MV-4-11 (cell line): Measurements from ENCODE around the gene APBB3.

Experiments used
- DNase-seq: peaks from one replicate; lab custom pipeline; 2025; lab: John Stamatoyannopoulos, UW

The APBB3 gene

DNA sequence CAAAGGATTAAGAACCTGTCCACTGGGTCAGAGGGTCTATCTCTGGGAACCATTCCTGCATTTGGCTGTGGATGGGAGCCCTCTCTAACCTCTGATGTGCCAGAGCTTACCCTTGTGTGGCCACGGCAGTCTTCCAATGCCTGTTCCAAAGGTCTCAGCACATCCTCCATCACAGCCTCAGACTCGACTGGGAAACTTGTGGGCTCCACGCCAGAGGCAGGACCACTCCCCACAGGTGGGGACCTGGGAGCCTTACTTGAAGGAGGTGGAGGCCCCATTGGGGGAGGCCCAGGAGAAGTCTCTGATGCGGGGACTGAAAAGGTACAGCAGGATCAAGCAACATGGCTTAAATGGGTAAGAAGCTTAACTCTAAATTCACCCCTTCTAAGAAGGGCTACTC is 12.5 kb downstream of the APBB3 start:
- no peak for DNase-seq

DNA sequence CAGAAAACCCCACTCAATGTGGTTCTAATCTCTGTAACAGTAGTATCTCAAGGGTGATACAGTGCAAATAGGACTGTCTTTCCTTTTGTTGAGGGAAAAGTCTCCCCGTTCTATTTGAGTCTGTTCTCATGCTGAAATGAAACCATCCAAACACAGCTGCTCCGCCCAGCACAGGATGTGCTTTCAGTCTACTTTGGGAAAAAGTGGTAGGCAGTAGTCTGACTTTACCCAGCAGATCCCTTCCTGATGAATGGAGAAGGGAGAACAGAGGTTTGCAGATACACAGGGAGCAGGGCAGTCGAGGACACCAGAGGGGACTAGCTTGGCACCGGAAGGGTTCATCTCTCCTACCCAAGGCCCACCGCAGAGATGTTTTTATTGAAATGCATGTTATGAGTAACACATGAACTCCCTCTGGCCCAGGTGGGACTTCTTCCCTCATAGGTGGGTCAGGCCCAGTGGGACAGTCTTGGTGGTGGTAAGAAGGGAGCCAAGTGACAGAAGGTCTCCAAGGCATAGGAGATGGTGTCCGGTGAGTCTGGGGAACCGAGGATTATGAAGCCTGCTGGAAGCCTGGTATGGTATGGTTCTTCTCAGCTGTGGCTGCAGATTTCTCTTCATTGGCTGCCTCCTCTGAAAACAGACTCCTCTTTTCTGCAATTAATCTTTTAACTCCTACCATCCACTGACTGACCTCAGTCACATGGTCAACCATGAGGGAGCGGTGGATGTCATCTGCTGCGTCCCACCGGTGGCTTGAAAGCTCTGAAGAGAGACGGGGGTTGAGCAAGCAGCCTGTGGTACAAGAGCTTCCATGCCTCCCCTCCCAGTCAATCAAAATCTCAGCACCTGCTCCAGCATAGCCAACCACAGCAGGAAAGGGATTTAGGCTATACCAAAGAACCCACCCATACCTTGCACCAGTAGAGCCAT is 14.0 kb downstream of the APBB3 start:
- no peak for DNase-seq

DNA sequence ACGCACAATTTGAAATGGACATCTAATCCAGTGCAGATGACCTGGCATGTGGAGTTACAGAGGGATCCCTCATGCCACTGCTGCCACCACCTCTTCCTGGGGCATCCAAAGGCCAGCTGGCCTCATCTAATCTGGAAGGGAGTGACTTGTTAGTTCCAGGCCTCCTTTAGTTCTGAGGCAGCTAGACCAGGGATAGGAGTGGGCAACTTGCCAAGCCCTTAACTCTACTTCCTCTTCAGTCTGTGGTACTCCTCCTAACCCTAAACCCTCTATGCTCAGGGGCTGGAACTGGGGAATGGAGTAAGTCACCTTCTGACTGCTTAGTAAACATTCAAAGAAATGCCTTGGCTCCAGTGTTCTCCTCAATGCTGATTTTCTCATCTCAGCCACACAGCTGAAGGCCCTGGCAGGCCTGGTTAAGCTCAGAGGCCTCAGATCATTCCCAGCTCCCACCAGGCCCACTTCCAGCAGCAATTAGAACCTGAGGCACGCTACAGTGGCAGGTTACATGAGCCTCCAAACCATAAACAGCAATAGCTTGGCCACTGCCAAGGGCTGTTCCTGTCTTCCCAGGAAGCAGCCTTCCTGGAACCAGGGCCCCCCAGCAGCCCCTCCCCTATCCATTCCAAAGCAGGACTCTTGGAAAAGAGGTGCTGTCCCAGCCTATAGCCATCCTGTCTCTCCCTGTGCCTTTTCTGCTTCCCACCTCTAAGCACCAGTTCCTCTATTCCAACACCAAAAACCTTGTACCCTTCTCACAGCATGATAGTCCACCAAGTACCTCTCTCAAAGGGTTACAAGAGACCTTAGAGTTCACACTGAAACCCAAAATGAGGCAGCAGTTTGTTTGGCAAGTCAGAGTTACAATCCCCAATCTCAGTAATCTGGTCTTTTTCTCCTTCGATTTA is 14.9 kb downstream of the APBB3 start:
- DNase-seq, result peak; percentile 95

DNA sequence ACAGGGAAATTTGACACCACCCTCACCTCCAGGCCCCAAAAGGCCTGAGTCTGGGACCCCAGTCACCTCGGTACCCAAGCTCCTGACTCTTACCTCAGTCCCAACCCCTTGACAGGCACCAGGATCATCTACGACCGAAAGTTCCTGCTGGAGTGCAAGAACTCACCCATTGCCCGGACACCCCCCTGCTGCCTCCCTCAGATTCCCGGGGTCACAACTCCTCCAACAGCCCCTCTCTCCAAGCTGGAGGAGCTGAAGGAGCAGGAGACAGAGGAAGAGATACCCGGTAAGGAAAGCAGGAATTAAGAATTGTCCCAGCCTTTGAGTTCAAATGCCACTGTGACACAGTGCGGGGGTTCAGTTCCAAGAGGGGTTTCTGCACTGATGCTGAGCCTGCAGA is 15.6 kb downstream of the APBB3 start:
- no peak for DNase-seq

DNA sequence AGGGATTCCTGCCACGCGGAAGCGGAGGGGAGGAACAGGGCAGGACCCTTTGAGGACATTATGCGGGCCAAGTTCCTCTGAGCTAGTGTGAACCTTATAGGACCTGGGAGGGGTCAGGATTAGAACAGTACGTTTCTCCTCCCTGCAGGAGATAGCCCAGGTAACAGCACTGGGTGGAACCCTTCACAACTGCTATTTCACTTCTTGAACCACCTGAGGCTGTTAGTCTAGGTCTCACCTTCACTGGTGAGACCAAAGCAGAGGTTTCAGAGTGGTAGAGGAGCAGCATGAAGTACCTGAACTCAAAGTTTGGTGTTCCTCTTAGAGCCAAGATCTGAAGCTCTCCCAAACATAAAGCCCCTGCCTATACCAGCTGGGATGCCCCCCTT is 16.1 kb downstream of the APBB3 start:
- DNase-seq, result no peak

DNA sequence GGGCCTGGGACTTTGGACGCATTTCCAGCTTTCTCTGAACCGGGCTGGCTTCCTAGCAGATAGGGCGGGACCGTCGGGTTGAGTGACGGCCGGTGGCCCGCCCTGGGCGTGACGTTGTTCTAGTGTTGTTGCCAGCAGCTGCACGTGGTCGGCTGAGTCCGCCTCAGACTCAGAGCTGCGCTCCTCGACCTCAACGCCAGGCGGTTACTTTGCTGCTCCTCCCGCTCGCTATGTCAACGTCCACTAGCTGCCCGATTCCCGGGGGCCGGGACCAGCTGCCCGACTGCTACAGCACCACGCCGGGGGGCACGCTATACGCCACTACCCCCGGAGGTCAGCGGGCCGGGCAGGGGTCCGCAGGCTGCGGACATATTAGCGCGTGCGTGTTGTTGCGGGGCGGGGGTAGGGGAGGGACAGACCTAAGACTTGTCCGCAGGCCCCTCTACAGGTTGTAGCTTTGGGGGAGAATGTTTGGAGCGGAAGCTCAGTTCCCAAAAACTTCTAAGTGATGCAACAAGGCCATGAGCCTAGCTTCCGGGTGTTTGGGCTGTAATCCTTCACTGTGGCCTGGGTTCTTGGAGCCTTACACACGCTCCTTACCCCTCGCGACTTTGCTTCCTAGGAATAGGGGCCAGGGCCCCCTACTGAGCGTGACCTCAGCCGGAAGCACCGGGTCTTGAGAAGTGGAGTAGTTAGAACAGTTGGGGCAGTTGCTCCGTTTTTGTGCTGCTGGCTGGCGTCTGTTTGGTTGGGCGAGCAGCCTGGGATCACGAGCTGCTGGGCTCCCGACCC is 16.7 kb downstream of the APBB3 start, which contains the start of gene EIF4EBP3:
TSS of gene EIF4EBP3 (plus strand) at position 155 of the 792 bp plus-strand sequence. CDS start at position 231, 76 bp downstream.
- DNase-seq, result peak; percentile 91

DNA sequence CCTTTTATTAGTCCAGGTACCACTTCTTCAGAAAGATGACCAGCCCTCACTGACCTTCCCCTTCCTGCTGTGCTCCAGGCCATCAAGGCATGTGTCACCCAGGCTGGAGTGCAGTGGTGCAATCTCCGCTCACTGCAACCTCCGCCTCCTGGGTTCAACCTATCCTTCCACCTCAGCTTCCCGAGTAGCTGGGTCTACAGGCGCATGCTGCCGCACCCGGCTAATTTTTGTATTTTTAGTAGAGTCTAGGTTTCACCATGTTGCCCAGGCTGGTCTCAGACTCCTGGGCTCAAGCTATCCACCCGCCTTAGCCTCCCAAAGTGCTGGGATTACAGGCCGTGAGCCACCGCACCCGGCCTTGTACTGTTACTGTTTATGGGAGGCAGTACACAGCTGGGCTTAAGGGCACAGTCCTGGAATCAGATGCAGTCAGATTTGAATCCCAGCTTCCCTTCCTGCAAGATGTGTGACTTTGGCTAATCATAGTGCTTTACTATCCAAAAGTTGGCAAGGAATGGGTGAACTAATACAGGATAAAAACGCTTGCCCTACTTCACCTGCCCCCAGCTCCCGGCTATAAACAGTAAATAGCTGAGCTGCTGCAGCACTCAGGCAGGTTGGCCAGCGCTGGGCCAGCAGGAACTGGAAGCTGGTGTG is 17.4 kb downstream of the APBB3 start:
- DNase-seq, result peak; percentile 10

DNA sequence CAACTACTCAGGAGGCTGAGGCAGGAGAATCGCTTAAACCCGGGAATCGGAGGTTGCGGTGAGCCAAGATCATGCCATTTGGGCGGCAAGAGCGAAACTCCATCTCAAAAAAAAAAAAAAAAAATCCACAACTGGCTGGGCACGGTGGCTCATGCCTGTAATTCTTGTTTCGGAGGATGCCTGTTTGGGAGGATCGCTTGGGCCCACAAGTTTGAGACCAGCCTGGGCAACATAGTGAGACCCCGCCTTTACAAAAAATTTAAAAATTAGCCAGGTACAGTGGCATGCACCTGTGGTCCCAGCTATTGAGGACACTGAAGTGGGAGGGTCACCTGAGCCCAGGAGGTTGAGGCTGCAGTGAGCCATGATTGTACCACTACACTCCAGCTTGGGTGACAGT is 18.8 kb downstream of the APBB3 start:
- no peak for DNase-seq

DNA sequence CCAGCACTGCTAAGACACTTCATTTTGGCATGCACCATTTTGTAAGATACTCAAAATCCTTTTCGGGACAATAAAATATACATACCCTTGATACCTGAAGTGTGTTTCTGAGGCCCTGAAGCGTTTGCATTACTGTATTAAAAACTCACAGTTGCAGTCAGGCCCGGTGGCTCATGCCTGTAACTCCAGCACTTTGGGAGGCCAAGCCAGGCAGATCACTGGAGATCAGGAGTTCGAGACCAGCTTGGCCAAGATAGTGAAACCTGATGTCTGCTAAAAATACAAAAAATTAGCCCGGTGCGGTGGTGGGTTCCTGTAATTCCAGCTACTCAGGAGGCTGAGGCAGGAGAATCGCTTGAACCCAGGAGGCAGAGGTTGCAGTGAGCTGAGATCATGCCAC is 19.4 kb downstream of the APBB3 start:
- DNase-seq, result no peak

DNA sequence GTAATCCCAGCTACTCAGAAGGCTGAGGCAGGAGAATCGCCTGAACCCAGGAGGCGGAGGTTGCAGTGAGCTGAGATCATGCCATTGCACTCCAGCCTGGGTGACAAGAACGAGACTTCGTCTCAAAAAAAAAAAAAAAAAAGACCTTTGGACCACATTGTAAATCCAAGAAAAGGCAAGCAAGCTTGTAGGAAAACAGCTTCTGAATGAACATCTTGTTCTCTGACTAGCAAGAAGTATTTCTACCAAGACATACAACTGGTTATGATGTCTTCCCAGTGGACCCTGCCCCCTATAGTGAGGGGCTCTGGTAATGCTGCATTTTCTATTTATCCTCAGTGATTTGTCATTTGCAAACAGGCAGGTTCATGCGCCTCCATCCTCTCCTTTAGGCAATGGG is 21.4 kb downstream of the APBB3 start:
- no peak for DNase-seq

DNA sequence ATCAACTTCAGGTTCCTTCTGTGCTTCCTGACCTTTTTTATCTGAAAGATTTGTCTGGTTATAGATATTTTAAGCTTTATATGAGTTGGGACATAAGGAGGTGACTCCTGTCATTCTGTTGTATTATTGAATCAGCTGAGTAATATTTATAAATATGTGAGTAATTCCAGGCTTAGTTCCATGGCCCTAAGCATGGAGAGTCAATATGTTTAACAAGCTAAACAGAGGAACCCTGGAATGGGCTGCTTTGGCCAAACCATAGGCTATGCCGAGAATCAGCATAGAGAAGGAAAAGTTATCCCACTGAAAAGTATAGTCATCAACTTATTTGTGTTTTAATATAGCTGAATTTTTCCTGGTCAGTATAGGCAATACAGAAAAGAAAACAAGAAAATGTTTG is 24.2 kb downstream of the APBB3 start:
- no peak for DNase-seq

DNA sequence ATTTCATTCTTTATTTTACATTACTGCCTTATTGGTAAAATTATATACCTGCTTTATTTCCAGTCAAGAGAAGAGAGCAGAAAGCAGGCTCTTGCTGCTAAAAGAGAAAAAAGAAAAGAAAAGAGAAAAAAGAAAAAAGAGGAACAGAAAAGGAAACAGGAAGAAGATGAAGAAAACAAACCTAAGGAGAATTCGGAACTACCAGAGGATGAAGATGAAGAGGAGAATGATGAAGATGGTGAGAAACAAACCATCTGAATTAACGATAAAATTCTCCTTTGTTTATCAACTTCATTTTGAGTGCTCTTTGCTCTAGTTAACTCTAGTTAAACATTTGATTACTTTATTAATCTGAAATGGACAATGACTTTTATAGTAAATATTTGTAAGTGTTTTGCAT is 40.4 kb downstream of the APBB3 start:
- peak; percentile 13 for DNase-seq

DNA sequence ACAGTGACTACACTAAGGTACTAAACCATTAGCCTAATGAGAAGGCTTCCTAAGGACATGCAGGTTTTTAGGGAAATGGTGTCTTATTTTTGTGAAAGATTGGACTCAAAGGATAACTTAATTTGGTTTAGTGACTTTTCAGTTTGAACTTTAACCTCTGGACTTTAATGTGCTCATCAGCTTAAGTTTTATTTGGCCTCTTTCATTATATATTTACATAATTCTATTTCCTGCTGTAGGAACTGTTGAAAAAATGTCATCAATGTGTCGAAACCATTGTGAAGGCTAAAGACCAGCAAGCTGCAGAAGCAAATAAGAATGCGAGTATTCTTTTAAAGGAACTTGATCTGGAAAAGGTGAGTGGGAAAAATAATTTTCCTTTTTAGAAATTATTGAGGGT is 51.3 kb downstream of the APBB3 start:
- DNase-seq, result no peak

DNA sequence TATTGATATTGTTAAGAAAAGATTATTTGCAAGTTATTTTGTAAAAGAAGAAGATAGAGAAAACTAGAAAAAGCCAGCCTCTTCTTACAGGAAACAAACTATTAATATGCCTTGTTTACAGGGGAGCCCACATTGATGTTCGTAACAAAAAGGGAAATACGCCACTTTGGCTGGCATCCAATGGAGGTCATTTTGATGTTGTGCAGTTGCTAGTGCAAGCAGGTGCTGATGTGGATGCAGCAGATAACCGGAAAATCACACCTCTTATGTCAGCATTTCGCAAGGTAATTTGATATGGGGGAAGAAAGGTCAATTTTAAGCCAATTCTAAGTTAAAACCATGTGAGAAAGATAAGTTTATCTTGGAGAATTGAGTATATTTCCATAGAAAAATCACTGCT is 54.5 kb downstream of the APBB3 start:
- no peak for DNase-seq
